H9 (cell line): ENCODE measurements around the gene LITAF. TPM values are rescaled to one million over a fixed set of nuclear protein-coding genes. Genes with fewer than 3 reads are reported as not detected.

Source experiments
- DNase-seq: peaks from one replicate; pipeline ENCODE4 v3.0.0-alpha.2; 2017
- H2AFZ ChIP-seq: one replicate; pipeline ENCODE4 v1.6.1; 2013; ENCODE audit warnings: mild to moderate bottlenecking, low read length, control low read depth, moderate library complexity
- H2AK5ac ChIP-seq: 2 replicates; pipeline ENCODE4 v1.6.1; 2013; ENCODE audit warnings: low read length, control low read depth, mixed read lengths; ENCODE audit not compliant: insufficient read length
- H2BK120ac ChIP-seq: one replicate; pipeline ENCODE4 v1.6.1; 2013; ENCODE audit warnings: low read depth, mild to moderate bottlenecking, low read length, control low read depth, inconsistent platforms; ENCODE audit not compliant: poor library complexity, severe bottlenecking
- H2BK12ac ChIP-seq: 2 replicates; pipeline ENCODE4 v1.6.1; 2013; ENCODE audit warnings: low read length, control low read depth, mixed read lengths, low read depth; ENCODE audit not compliant: insufficient read length
- H2BK15ac ChIP-seq: 2 replicates; pipeline ENCODE4 v1.6.1; 2013; ENCODE audit warnings: low read depth, low read length, control low read depth
- H2BK20ac ChIP-seq: one replicate; pipeline ENCODE4 v1.6.1; 2013; ENCODE audit warnings: low read depth, mild to moderate bottlenecking, low read length, control low read depth, inconsistent platforms; ENCODE audit not compliant: poor library complexity, severe bottlenecking
- H2BK5ac ChIP-seq: 2 replicates; pipeline ENCODE4 v1.6.1; 2013; ENCODE audit warnings: low read length, control low read depth, mixed read lengths; ENCODE audit not compliant: insufficient read length
- H3K14ac ChIP-seq: 2 replicates; pipeline ENCODE4 v1.6.1; 2013; ENCODE audit warnings: low read length, control low read depth; ENCODE audit not compliant: insufficient read depth
- H3K18ac ChIP-seq: 2 replicates; pipeline ENCODE4 v1.6.1; 2013; ENCODE audit warnings: low read depth, mild to moderate bottlenecking, mixed read lengths, low read length, control low read depth; ENCODE audit not compliant: insufficient read length
- H3K23ac ChIP-seq: 2 replicates; pipeline ENCODE4 v1.6.1; 2013; ENCODE audit warnings: low read length, control low read depth, mixed read lengths, low read depth; ENCODE audit not compliant: insufficient read length
- H3K23me2 ChIP-seq: 2 replicates; pipeline ENCODE4 v1.6.1; 2013; ENCODE audit warnings: low read depth, mild to moderate bottlenecking, mixed read lengths, low read length, control low read depth; ENCODE audit not compliant: insufficient read length, poor library complexity, severe bottlenecking
- H3K27ac ChIP-seq: 2 replicates; pipeline ENCODE4 v1.5.1; 2013; ENCODE audit warnings: low read length, control low read depth, mixed read lengths, low read depth; ENCODE audit not compliant: insufficient read length
- H3K27me3 ChIP-seq: 2 replicates; pipeline ENCODE4 v1.6.1; 2013; ENCODE audit warnings: low read length, control low read depth, inconsistent platforms; ENCODE audit not compliant: insufficient read depth
- H3K4ac ChIP-seq: 2 replicates; pipeline ENCODE4 v1.6.1; 2013; ENCODE audit warnings: low read depth, mild to moderate bottlenecking, control low read depth, inconsistent platforms, low read length, moderate library complexity
- H3K4me1 ChIP-seq: 2 replicates; pipeline ENCODE4 v1.6.1; 2013; ENCODE audit warnings: low read length, control low read depth, inconsistent platforms; ENCODE audit not compliant: insufficient read depth
- H3K4me2 ChIP-seq: 2 replicates; pipeline ENCODE4 v1.6.1; 2013; ENCODE audit warnings: low read length, control low read depth, mixed read lengths; ENCODE audit not compliant: insufficient read length, insufficient read depth
- H3K56ac ChIP-seq: 2 replicates; pipeline ENCODE4 v1.6.1; 2013; ENCODE audit warnings: low read depth, mild to moderate bottlenecking, mixed read lengths, low read length, control low read depth; ENCODE audit not compliant: insufficient read length
- H3K79me1 ChIP-seq: 2 replicates; pipeline ENCODE4 v1.6.1; 2013; ENCODE audit warnings: low read depth, mild to moderate bottlenecking, moderate library complexity, low read length, control low read depth, inconsistent platforms; ENCODE audit not compliant: insufficient read depth, poor library complexity, severe bottlenecking
- H3K79me2 ChIP-seq: 2 replicates; pipeline ENCODE4 v1.6.1; 2013; ENCODE audit warnings: low read length, control low read depth, inconsistent platforms; ENCODE audit not compliant: insufficient read depth
- H3K9ac ChIP-seq: 2 replicates; pipeline ENCODE4 v1.6.1; 2013; ENCODE audit warnings: low read length, control low read depth, mixed read lengths; ENCODE audit not compliant: insufficient read length; ENCODE audit errors: extremely low read depth
- H3K9me3 ChIP-seq: one replicate; pipeline ENCODE4 v1.6.1; 2013; ENCODE audit warnings: low read depth, low read length, inconsistent platforms; ENCODE audit not compliant: control insufficient read depth
- H3T11ph ChIP-seq: one replicate; pipeline ENCODE4 v1.6.1; 2013; ENCODE audit warnings: mild to moderate bottlenecking, low read length, control low read depth, inconsistent platforms
- H4K20me1 ChIP-seq: one replicate; pipeline ENCODE4 v1.6.1; 2013; ENCODE audit not compliant: control insufficient read depth, insufficient read length, insufficient read depth
- H4K5ac ChIP-seq: 2 replicates; pipeline ENCODE4 v1.6.1; 2013; ENCODE audit warnings: low read depth, mild to moderate bottlenecking, mixed read lengths, low read length, control low read depth; ENCODE audit not compliant: insufficient read length
- H4K8ac ChIP-seq: replicated peaks from 2 replicates; pipeline ENCODE4 v1.6.1; 2013; ENCODE audit warnings: low read length, control low read depth, mixed read lengths, low read depth; ENCODE audit not compliant: insufficient read length
- H4K91ac ChIP-seq: 2 replicates; pipeline ENCODE4 v1.6.1; 2013; ENCODE audit warnings: low read depth, mild to moderate bottlenecking, moderate library complexity, mixed read lengths, low read length, control low read depth; ENCODE audit not compliant: insufficient read length
- H3K27ac Mint-ChIP-seq, 3 experiments: 2 replicates in 2 of 3; 3 replicates in 1 of 3; pipeline ENCODE4 v1.8.0; 2020 to 2021; ENCODE audit warnings: mixed read lengths in 3 of 3, mild to moderate bottlenecking in 1 of 3, moderate library complexity in 1 of 3
- H3K27me3 Mint-ChIP-seq: 2 replicates; pipeline ENCODE4 v1.8.0; 2021; ENCODE audit warnings: low read depth, mild to moderate bottlenecking, moderate library complexity, mixed read lengths
- H3K36me3 Mint-ChIP-seq, 3 experiments: 2 replicates in 2 of 3; 3 replicates in 1 of 3; pipeline ENCODE4 v1.8.0; 2020 to 2021; ENCODE audit warnings: low read depth in 3 of 3, mixed read lengths in 3 of 3; ENCODE audit not compliant: insufficient read depth in 1 of 3
- H3K4me1 Mint-ChIP-seq, 2 experiments: 2 replicates each; pipeline ENCODE4 v1.8.0; 2020; ENCODE audit warnings: mixed read lengths in 2 of 2
- H3K4me3 Mint-ChIP-seq, 2 experiments: 2 replicates in 1 of 2; 3 replicates in 1 of 2; pipeline ENCODE4 v1.8.0; 2020 to 2021; ENCODE audit warnings: mild to moderate bottlenecking in 2 of 2, mixed read lengths in 2 of 2, moderate library complexity in 1 of 2
- H3K9me3 Mint-ChIP-seq, 2 experiments: 2 replicates in 1 of 2; 3 replicates in 1 of 2; pipeline ENCODE4 v1.8.0; 2020; ENCODE audit warnings: mild to moderate bottlenecking in 2 of 2, mixed read lengths in 2 of 2, moderate library complexity in 1 of 2
- WGBS: extraction: QIAGEN DNeasy Blood & Tissue Kit; methylation state at CpG from one replicate; pipeline ENCODE4 v1.1.7; 2013; ENCODE audit warnings: missing lambda C conversion rate, low lambda C conversion rate, mixed read lengths; ENCODE audit not compliant: insufficient read length; ENCODE audit errors: extremely low coverage; 5-methylcytosine and 5-hydroxymethylcytosine counted together
- total RNA-seq: library from RNA; stranded (reverse); gene quantifications from 2 replicates; pipeline ENCODE4 v1.2.1, GENCODE V29; 2021
- TF ChIP-seq, protein P1 (sequence below): fragments of 200-600 bp; sonication (generic); conservative IDR thresholded peaks from 3 replicates; pipeline ENCODE4 v1.8.0; 2021; ENCODE audit warnings: antibody characterized with exemption, mild to moderate bottlenecking

The LITAF gene
- total RNA-seq, 1 experiment from 2014 or later: 249 TPM

DNA sequence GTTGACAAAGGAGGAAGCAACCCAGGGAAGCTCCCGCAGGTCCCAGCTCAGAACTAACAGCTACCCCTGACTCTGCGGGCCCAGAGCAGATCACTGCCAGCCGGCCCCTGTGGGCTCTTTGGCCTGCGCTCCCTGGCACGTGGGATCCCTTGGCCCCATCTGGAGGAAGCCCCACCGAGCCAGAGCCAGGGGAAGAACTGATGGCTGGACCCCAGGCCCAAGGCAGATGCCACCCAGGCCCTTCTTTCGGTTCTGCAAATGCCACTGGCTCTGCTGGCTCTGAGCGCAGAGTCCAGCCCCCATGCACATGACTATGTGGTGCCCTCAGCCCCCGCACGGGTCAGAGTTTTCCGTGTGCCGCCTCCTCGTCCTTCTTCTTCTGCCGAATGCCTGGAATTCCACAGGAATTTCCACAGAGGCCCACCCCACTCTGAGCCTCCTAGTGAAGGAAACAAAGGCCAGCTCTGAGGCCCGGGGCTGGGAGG lies 45.8 kb upstream of the LITAF start:
- Histone ChIP-seq H2BK15ac (no peak overlapping the region), H3K27me3 (no peaks in the 10 kb centered on the region), H2BK20ac (no peak overlapping the region), H3T11ph (no peak overlapping the region), H3K4ac (no peak overlapping the region), H3K56ac (no peak overlapping the region), H4K8ac (no peak overlapping the region), H2BK5ac (no peak overlapping the region), H3K14ac (no peak overlapping the region), H4K5ac (no peak overlapping the region), H3K79me2 (no peaks in the 10 kb centered on the region), H3K9ac (no peak overlapping the region), H4K20me1 (no peaks in the 10 kb centered on the region), H3K23me2 (peaks cover 3% of the 10 kb centered on the region), H3K9me3 (no peaks in the 10 kb centered on the region), H3K18ac (no peak overlapping the region), H3K79me1 (no peaks in the 10 kb centered on the region), H2BK120ac (no peak overlapping the region), H3K4me1 (peaks cover 3% of the 10 kb centered on the region; the same call in 1 of the 2 replicates), H2AK5ac (no peak overlapping the region), H3K27ac (no peak overlapping the region), H3K4me2 (no peak overlapping the region), H2BK12ac (no peak overlapping the region), H3K23ac (no peak overlapping the region), H2AFZ (no peak overlapping the region), H4K91ac (no peak overlapping the region)
- Mint-ChIP-seq H3K4me3 (no peak overlapping the region), H3K27me3 (peaks cover 4% of the 10 kb centered on the region), H3K36me3 (no peaks in the 10 kb centered on the region), H3K4me1 (peaks cover 32 to 49% of the 10 kb centered on the region in 2 experiments), H3K27ac (peak overlapping the region in 1 of 3 experiments; percentile 77; a peak in 1 of 7 replicates), H3K9me3 (no peaks in the 10 kb centered on the region; a peak in 1 of 5 replicates)
- TF ChIP-seq, protein P1, sequence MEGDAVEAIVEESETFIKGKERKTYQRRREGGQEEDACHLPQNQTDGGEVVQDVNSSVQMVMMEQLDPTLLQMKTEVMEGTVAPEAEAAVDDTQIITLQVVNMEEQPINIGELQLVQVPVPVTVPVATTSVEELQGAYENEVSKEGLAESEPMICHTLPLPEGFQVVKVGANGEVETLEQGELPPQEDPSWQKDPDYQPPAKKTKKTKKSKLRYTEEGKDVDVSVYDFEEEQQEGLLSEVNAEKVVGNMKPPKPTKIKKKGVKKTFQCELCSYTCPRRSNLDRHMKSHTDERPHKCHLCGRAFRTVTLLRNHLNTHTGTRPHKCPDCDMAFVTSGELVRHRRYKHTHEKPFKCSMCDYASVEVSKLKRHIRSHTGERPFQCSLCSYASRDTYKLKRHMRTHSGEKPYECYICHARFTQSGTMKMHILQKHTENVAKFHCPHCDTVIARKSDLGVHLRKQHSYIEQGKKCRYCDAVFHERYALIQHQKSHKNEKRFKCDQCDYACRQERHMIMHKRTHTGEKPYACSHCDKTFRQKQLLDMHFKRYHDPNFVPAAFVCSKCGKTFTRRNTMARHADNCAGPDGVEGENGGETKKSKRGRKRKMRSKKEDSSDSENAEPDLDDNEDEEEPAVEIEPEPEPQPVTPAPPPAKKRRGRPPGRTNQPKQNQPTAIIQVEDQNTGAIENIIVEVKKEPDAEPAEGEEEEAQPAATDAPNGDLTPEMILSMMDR: no peak
- WGBS: no CpG with 5 or more reads among the region's 15 CpGs
- DNase-seq: no peak
